Right lobe of liver (tissue), 4 donors: ENCODE results near the gene NRF1.

Experiments used
- CTCF ChIP-seq, 4 donors: fragments of 200-600 bp in 3 of 4; fragments of 450-650 bp in 1 of 4; IDR thresholded peaks; one replicate each; pipeline versions ENCODE4 v1.5.1 to v1.8.0; 2016 to 2022; ENCODE audit warnings: antibody characterized with exemption in 4 of 4, mild to moderate bottlenecking in 2 of 4
- POLR2A ChIP-seq: fragments of 450-650 bp; IDR thresholded peaks from one replicate; pipeline ENCODE4 v1.6.1; 2017; ENCODE audit warnings: antibody characterized with exemption, mild to moderate bottlenecking
- donor health status: DM: no; HTN: no; CAD: no.
- donor health status: DM: no; HTN: no; CAD: no.
- donor health status: DM: no; HTN: yes; CAD: no.

- TF ChIP-seq CTCF (IDR thresholded peaks at IDR 0.05): no peak
- TF ChIP-seq POLR2A: no peak
Observed at GRCh38 chr7:129757991-129758390, 146.5 kb downstream of the NRF1 start.
